Thyroid gland (tissue), 4 donors: Measurements from ENCODE around the gene HKDC1. TPM values are rescaled to one million over a fixed set of nuclear protein-coding genes. Genes with fewer than 3 reads are reported as not detected.

Experiments used
- DNase-seq, 2 donors: peaks; one replicate each; pipeline ENCODE4 v3.0.0-alpha.2; 2019
- H3K27ac ChIP-seq, 3 donors: fragments of 200-600 bp; sonication (generic); 1 replicate in 2 of 3; 2 replicates in 1 of 3; pipeline ENCODE4 v1.5.1; 2016 to 2019; ENCODE audit warnings: mild to moderate bottlenecking in 1 of 3, moderate library complexity in 1 of 3
- H3K27me3 ChIP-seq: fragments of 200-600 bp; sonication (generic); one replicate; pipeline ENCODE4 v1.5.1; 2019
- H3K36me3 ChIP-seq, 2 donors: fragments of 200-600 bp; sonication (generic); one replicate each; pipeline ENCODE4 v1.5.1; 2016 to 2019
- H3K4me1 ChIP-seq, 2 donors: fragments of 200-600 bp; sonication (generic); one replicate each; pipeline ENCODE4 v1.5.1; 2017 to 2019
- H3K4me3 ChIP-seq, 3 donors: fragments of 200-600 bp; sonication (generic); replicated peaks in 1 of 3; 1 replicate in 2 of 3; 2 replicates in 1 of 3; pipeline ENCODE4 v1.5.1; 2016; ENCODE audit warnings: mild to moderate bottlenecking in 1 of 3
- H3K9me3 ChIP-seq: fragments of 200-600 bp; sonication (generic); one replicate; pipeline ENCODE4 v1.5.1; 2017
- CTCF ChIP-seq, 6 experiments: fragments of 200-600 bp in 3 of 6; fragments of 450-650 bp in 3 of 6; sonication (generic) in 3 of 6; IDR thresholded peaks; one replicate each; pipeline ENCODE4 v1.5.1; 2016 to 2019; ENCODE audit warnings: antibody characterized with exemption in 6 of 6, mild to moderate bottlenecking in 2 of 6, inconsistent platforms in 1 of 6, moderate library complexity in 1 of 6
- POLR2A ChIP-seq, 2 donors: fragments of 450-650 bp; IDR thresholded peaks; one replicate each; pipeline ENCODE4 v1.6.1; 2017; ENCODE audit warnings: antibody characterized with exemption in 2 of 2, mild to moderate bottlenecking in 2 of 2, moderate library complexity in 1 of 2
- WGBS, 2 donors: methylation state at CpG; one replicate each; pipeline ENCODE4 v1.1.5; 2017; 5-methylcytosine and 5-hydroxymethylcytosine counted together
- intact Hi-C: fragments of 100-400 bp; cut with DNase I; formaldehyde crosslinking; loops from one replicate; pipeline ENCODE4 v1.15.1; 2023
- total RNA-seq, 4 donors: library from RNA; depleted of rRNA; stranded (reverse); fragments of >200 nt; gene quantifications; one replicate each; pipeline ENCODE4 v1.2.3, GENCODE V29; 2016

HKDC1 gene
- total RNA-seq, 4 donors from 2014 or later, result 2.4 to 21.1 (median 8.5) TPM

DNA sequence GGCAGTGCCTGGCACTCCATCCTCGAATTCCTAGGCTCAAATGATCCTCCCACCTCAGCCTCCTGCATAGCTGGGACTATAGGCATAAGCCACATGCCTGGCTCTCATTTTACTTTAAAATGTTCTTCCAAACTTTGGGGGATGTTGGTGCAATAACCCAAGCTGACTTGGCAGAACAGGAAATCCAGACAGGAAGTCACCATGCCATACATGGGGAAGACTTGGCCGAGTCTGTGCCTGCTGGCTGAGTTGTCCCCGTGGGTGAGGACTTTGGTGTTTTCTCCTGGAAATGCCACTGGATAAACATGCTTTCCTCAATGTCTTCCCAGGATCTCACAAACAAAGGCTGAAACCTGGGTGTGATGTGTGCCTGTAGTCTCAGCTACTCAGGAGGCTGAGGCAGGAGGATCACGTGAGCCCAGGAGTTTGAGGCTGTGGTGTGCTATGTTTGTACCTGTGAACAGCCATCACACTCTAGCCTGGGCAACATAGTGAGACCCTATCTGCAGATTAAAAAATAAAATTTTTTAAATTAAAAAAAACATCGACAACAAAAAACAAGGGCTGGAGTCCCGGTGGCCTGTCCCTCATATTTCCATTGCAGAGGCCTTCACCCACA lies 19.8 kb downstream of the HKDC1 start:
- intact Hi-C loops, result loop anchor here (2.0 to 10.0 kb wide), 3 partner anchors 77 to 265 kb away; no protein-coding TSS in a partner anchor
- Histone ChIP-seq H3K36me3 (no peaks in the 10 kb centered on the region), H3K9me3 (no peaks in the 10 kb centered on the region), H3K4me3 (no peak overlapping the region), H3K27ac (no peak overlapping the region), H3K4me1 (no peaks in the 10 kb centered on the region), H3K27me3 (no peaks in the 10 kb centered on the region)
- no peak for DNase-seq
- TF ChIP-seq POLR2A (IDR thresholded peaks at IDR 0.05) (no peak), CTCF (IDR thresholded peaks at IDR 0.05) (no peak)
- 78 to 83% methylated on average over 6 of the region's 6 CpGs for WGBS, 2 donors

DNA sequence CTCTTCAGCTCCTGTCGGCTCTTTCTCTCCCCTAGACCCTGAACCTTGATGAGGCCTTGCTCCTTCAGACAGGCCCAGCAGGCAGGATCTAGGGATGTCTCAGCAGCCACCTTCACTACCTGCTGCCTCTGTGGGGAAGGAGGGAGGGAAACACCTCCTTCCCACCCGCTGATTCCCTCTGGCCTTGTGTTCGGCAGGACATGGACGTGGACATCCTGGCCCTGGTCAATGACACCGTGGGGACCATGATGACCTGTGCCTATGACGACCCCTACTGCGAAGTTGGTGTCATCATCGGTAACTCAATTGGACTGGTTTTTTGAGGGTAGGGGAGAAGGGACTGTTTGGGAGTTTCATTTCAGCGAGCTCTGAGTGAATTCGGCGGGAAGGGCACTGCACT lies 20.3 kb downstream of the HKDC1 start:
- no peaks in the 10 kb centered on the region for H3K27me3 ChIP-seq
- no peaks in the 10 kb centered on the region for H3K36me3 ChIP-seq
- no peak overlapping the region for H3K27ac ChIP-seq
- 96 to 98% methylated on average over 11 of the region's 11 CpGs for WGBS, 2 donors
- H3K4me1 ChIP-seq, result no peaks in the 10 kb centered on the region
- DNase-seq, result no peak
- TF ChIP-seq POLR2A (IDR thresholded peaks at IDR 0.05), result no peak
- TF ChIP-seq CTCF (IDR thresholded peaks at IDR 0.05), result no peak
- no peak overlapping the region for H3K4me3 ChIP-seq
- intact Hi-C loops, result loop anchor here (2.0 kb wide), 1 partner anchor 154 kb away; no protein-coding TSS in a partner anchor
- no peaks in the 10 kb centered on the region for H3K9me3 ChIP-seq

GRCh38 chr10:69241575-69241974 lies 21.4 kb downstream of the HKDC1 start:
- Histone ChIP-seq H3K27ac (no peak overlapping the region), H3K27me3 (no peaks in the 10 kb centered on the region), H3K36me3 (no peaks in the 10 kb centered on the region), H3K4me1 (no peaks in the 10 kb centered on the region), H3K9me3 (no peaks in the 10 kb centered on the region), H3K4me3 (no peak overlapping the region)
- TF ChIP-seq POLR2A (IDR thresholded peaks at IDR 0.05), result no peak
- TF ChIP-seq CTCF (IDR thresholded peaks at IDR 0.05), result no peak
- DNase-seq, result no peak
- intact Hi-C loops, result loop anchor here (2.0 kb wide), 1 partner anchor 153 kb away; no protein-coding TSS in a partner anchor
- 80 to 92% methylated on average over 7 of the region's 7 CpGs for WGBS, 2 donors

DNA sequence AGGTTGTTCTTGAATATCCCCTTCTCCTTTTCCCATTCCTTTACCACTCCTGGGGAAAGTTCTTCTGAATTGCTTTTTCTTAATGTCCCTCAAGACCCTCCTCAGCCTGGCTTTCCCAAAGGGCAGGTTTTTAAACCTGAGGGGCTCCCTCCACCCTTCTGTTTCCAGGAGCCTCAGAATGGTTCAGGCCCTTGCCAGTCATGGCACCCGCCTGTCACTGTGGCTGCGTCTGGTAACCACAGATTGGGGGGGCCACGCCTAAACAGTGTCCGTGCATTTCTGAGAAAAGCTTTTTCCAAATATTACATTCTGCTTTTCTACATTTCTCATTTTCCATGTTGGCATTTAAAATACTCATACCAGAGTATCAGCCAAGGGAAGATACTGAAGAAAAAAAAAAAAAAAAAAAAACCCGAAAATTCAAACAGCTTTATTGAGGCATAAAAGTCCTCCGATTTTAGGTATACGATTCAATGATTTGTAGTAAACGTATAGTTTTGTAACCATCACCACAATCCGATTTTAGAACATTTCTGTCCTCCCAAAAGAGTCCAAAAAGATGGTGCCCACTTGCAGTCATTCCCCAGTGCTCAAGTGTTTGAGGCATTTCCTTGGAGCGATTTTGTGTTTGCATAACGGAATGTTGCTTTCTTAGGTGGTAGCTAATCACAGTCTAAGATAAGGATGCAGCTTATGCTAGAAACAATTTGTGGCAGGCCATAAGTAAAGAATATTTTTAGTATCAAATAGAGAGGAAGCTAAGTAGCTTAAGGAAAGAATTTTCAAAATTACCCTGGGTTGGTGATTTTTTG lies 22.1 kb downstream of the HKDC1 start:
- H3K36me3 ChIP-seq, result no peaks in the 10 kb centered on the region
- 85 to 88% methylated on average over 11 of the region's 11 CpGs for WGBS, 2 donors
- H3K4me1 ChIP-seq, result no peaks in the 10 kb centered on the region
- H3K9me3 ChIP-seq, result no peaks in the 10 kb centered on the region
- no peak for TF ChIP-seq CTCF (IDR thresholded peaks at IDR 0.05)
- TF ChIP-seq POLR2A (IDR thresholded peaks at IDR 0.05), result no peak
- no peaks in the 10 kb centered on the region for H3K27me3 ChIP-seq
- H3K27ac ChIP-seq, result no peak overlapping the region
- DNase-seq, result no peak
- H3K4me3 ChIP-seq, result no peak overlapping the region
- intact Hi-C loops, result no loop called here

DNA sequence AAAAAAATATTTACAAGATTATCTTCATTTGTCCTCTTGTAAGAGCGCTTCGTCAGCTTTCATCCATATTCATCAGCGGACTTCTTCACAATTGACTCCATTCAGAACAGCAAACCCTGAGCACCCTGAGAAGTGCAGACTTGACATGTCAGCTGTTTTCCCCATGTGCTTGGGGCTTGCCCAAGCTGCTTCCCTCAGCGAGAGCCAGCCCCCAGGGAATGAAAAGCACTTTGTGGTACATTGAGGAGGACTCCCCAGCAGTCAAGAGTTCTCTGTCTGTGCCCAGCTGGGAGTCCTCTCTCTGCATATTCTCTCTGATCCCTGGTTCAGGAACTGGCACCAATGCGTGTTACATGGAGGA lies 22.7 kb downstream of the HKDC1 start:
- intact Hi-C loops, result no loop called here

More for the DNA sequence above, 22.7 kb downstream of the HKDC1 start:
- Histone ChIP-seq H3K27me3 (no peaks in the 10 kb centered on the region), H3K4me1 (no peaks in the 10 kb centered on the region), H3K36me3 (no peaks in the 10 kb centered on the region), H3K27ac (no peak overlapping the region), H3K9me3 (no peaks in the 10 kb centered on the region), H3K4me3 (no peak overlapping the region)
- TF ChIP-seq POLR2A (IDR thresholded peaks at IDR 0.05) (no peak), CTCF (IDR thresholded peaks at IDR 0.05) (no peak)
- WGBS, 2 donors, result 88 to 91% methylated on average over 5 of the region's 5 CpGs
- no peak for DNase-seq
